ENCODE data around the gene TMSB15A.
"Not testable (repeated sequence)": the region's sequence is repeated elsewhere in the genome, so short reads cannot be mapped to it uniquely, and the experiment has no call there.

TMSB15A gene

GRCh38 chrX:102515975-102516941 lies at the start of gene TMSB15A:
TMSB15A (minus strand) TSS chrX:102516739.
- peak; percentile 45 for DNase-seq

GRCh38 chrX:102560423-102561068 lies 44.0 kb upstream of the TMSB15A start:
- no peak for DNase-seq

DNA sequence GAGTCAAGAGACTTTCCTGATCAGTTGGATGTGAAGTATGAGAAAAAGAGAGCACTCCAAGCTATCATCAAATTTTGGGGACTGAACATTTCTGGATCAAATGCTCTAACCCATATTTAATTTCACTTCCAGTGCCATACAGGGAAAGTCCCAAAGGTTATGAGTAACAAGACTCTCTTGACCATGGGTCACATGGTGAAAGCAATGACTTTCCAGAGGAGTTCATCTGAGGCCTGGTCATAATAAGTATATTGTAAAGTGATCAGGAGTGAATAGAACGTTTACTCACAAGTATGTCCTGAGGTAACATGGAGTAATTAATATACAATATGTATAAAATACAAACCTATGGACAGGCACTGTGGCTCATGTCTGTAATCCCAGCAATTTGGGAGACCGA lies 42.1 kb upstream of the TMSB15A start:
- DNase-seq = no peak

DNA sequence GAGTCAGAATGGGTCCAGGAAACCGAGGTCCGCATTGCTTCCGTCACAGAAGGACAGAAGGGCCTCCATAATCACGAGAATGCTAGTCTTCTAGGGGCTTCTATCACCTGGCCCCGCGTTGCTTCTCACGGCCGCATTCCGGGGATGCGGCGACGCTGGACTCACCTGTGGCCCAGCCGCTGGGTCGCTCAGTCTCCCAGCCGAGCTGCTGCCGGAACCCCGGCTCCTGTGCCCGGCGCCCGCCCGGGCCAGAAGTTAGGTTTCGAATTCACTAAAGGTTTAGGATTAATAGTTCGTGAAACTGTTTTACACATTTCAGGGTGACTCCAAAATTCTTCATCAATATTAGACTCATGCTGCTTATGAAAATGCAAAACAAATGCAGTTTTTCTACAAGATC lies 31.7 kb upstream of the TMSB15A start:
- DNase-seq = no peak

- DNase-seq = peak; percentile 9
Observed at GRCh38 chrX:102546828-102547493, 30.4 kb upstream of the TMSB15A start.

DNA sequence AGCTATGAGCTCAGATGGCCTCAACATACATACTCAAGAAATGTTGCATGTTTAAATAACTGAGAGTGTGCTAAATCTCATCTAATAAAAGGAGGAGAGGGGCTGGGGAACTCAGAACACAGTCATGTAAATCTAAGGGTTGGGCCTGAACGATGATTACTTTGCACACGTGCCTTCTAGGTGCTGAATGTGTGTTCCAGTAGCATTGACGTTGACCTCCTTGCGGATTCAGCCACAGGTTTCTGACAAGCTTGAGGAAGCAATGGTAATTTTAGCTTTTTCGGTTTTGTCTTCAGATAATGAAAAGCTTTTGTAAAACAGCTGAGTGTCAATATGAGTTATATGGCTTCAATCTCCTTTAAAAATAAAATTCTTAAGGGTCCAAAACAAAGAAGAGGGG lies 29.6 kb upstream of the TMSB15A start:
- DNase-seq = not testable (repeated sequence)

- DNase-seq = no peak
Observed at GRCh38 chrX:102535958-102536357, 19.4 kb upstream of the TMSB15A start.

- no peak for DNase-seq
Observed at GRCh38 chrX:102517326-102517725, 787 bp upstream of the TMSB15A start.

DNA sequence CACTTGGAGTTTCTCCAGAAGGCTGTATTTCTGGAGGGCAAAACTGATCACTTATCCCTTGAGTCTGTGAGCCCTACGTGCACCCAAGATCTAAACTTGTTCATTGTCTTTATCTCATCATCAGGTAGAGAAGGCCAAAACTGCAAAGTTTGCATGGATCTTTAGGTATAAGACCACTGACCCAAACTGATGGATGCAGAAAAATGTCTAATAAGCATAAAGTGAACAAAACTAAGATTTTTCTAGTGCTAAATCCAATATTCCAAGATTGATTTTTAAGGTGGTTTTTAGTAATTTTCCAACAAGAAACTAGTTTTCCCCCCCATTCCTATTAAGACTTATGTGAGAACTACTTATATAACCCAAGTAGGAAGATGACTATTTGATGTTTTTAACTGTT lies 2.0 kb downstream of the TMSB15A start:
- DNase-seq = no peak

GRCh38 chrX:102498732-102499131 lies 17.8 kb downstream of the TMSB15A start:
- no peak for DNase-seq

- no peak for DNase-seq
Observed at GRCh38 chrX:102491766-102492165, 24.8 kb downstream of the TMSB15A start.

DNA sequence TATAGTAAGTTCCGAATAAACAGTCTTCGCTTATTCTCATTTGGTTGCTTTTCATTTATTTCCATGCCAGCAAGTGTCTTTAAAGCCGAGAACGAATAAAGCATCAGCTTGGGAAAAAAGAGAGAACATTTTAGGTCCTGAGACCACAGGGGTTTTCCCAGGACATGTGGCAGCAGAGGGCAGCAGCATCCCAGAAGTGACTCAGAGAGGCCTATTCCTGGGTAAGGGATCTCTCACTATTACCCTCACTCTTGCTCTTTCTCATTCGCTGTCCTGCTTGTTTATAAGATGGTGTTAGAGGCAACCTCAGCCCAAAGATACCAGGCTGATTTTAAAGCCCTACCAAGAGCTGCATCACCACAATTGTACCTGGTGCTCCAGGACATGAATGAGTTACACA lies 37.8 kb downstream of the TMSB15A start:
- DNase-seq = not testable (repeated sequence)

- DNase-seq = not testable (repeated sequence)
Observed at GRCh38 chrX:102471762-102472220, 44.7 kb downstream of the TMSB15A start, which contains the start of gene TCP11X2. TCP11X2 (minus strand) TSS chrX:102471812.

GRCh38 chrX:102470215-102470614 lies 46.3 kb downstream of the TMSB15A start:
- not testable (repeated sequence) for DNase-seq
